Tibial nerve (tissue), 4 donors: Measurements from ENCODE around the gene OVOL1. TPM values are rescaled to one million over a fixed set of nuclear protein-coding genes. Genes with fewer than 3 reads are reported as not detected.

Source experiments
- DNase-seq, 2 donors: peaks; one replicate each; pipeline ENCODE4 v3.0.0-alpha.2; 2019; ENCODE audit warnings: low spot score in 2 of 2
- H3K27ac ChIP-seq, 4 donors: fragments of 200-600 bp; sonication (generic) in 3 of 4; one replicate each; pipeline ENCODE4 v1.5.1; 2017 to 2019; ENCODE audit warnings: mild to moderate bottlenecking in 1 of 4
- H3K27me3 ChIP-seq, 2 donors: fragments of 200-600 bp; sonication (generic) in 1 of 2; one replicate each; pipeline versions ENCODE4 v1.5.1 to v1.6.0; 2017 to 2019
- H3K36me3 ChIP-seq, 3 donors: fragments of 200-600 bp; sonication (generic); one replicate each; pipeline ENCODE4 v1.5.1; 2018 to 2019
- H3K4me1 ChIP-seq, 4 donors: fragments of 200-600 bp; sonication (generic) in 3 of 4; one replicate each; pipeline ENCODE4 v1.5.1; 2017 to 2019
- H3K4me3 ChIP-seq, 4 donors: fragments of 200-600 bp; sonication (generic) in 3 of 4; one replicate each; pipeline ENCODE4 v1.5.1; 2017 to 2019; ENCODE audit warnings: mild to moderate bottlenecking in 1 of 4, moderate library complexity in 1 of 4
- H3K9me3 ChIP-seq, 4 donors: fragments of 200-600 bp; sonication (generic) in 3 of 4; one replicate each; pipeline ENCODE4 v1.5.1; 2017 to 2019
- EP300 ChIP-seq, 2 donors: sonication (generic); formaldehyde crosslinking; IDR thresholded peaks; one replicate each; pipeline ENCODE4 v1.6.1; 2017; ENCODE audit warnings: antibody characterized with exemption in 2 of 2, mild to moderate bottlenecking in 1 of 2
- POLR2A ChIP-seq, 2 donors: fragments of 450-650 bp; IDR thresholded peaks; one replicate each; pipeline ENCODE4 v1.6.1; 2017; ENCODE audit warnings: antibody characterized with exemption in 2 of 2, mild to moderate bottlenecking in 2 of 2, moderate library complexity in 2 of 2
- WGBS, 2 donors: methylation state at CpG; one replicate each; pipeline ENCODE4 v1.1.5; 2018; 5-methylcytosine and 5-hydroxymethylcytosine counted together
- total RNA-seq, 4 donors: library from RNA; depleted of rRNA; stranded (reverse); fragments of >200 nt; gene quantifications; one replicate each; pipeline ENCODE4 v1.1.0, GENCODE V29; 2016
- TF ChIP-seq, protein P1 (sequence below), 5 experiments: fragments of 200-600 bp in 3 of 5; fragments of 450-650 bp in 2 of 5; sonication (generic) in 3 of 5; IDR thresholded peaks; one replicate each; pipeline ENCODE4 v1.5.1; 2016 to 2019; ENCODE audit warnings: antibody characterized with exemption in 5 of 5, mild to moderate bottlenecking in 3 of 5, moderate library complexity in 2 of 5

The OVOL1 gene
- total RNA-seq, 4 donors from 2014 or later: not detected

- 71 to 73% methylated on average over 18 of the region's 18 CpGs for WGBS, 2 donors
- no peak overlapping the region for H3K27ac ChIP-seq
- no peak overlapping the region for H3K4me3 ChIP-seq
- no peaks in the 10 kb centered on the region for H3K4me1 ChIP-seq
- DNase-seq: no peak
- TF ChIP-seq POLR2A (IDR thresholded peaks at IDR 0.05): no peak
- TF ChIP-seq EP300 (IDR thresholded peaks at IDR 0.05): no peak
- TF ChIP-seq, protein P1, sequence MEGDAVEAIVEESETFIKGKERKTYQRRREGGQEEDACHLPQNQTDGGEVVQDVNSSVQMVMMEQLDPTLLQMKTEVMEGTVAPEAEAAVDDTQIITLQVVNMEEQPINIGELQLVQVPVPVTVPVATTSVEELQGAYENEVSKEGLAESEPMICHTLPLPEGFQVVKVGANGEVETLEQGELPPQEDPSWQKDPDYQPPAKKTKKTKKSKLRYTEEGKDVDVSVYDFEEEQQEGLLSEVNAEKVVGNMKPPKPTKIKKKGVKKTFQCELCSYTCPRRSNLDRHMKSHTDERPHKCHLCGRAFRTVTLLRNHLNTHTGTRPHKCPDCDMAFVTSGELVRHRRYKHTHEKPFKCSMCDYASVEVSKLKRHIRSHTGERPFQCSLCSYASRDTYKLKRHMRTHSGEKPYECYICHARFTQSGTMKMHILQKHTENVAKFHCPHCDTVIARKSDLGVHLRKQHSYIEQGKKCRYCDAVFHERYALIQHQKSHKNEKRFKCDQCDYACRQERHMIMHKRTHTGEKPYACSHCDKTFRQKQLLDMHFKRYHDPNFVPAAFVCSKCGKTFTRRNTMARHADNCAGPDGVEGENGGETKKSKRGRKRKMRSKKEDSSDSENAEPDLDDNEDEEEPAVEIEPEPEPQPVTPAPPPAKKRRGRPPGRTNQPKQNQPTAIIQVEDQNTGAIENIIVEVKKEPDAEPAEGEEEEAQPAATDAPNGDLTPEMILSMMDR (IDR thresholded peaks at IDR 0.05): no peak
- no peaks in the 10 kb centered on the region for H3K36me3 ChIP-seq
- H3K27me3 ChIP-seq: peaks cover 2 to 93% of the 10 kb centered on the region in 2 donors
- H3K9me3 ChIP-seq: no peaks in the 10 kb centered on the region
These were observed 14.5 kb downstream of the OVOL1 start for GRCh38 chr11:65801153-65801987.

DNA sequence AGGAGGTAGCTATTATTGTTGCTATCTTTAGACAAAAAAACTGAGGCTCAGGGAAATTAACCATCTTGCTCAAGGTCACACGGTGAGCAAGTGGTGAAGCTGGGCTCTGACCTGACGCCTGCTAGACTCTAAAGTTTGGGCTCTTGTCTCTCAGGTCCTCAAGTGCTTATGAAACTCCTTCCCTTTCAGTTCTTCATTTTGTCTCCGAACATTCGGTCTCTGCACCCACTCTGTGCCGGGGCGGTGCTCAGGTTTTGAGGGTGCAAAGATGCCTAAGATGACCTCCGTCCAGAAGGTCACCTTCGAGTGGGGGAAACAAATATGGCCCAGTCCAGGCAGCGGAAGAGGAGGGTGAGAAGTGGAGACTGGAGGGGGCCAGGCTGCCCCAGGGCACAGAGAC lies 16.0 kb downstream of the OVOL1 start:
- 73 to 76% methylated on average over 9 of the region's 9 CpGs for WGBS, 2 donors
- Histone ChIP-seq H3K9me3 (no peaks in the 10 kb centered on the region), H3K36me3 (no peaks in the 10 kb centered on the region), H3K27ac (no peak overlapping the region), H3K4me1 (no peaks in the 10 kb centered on the region), H3K27me3 (peaks cover 2 to 83% of the 10 kb centered on the region in 2 donors), H3K4me3 (no peak overlapping the region)
- no peak for TF ChIP-seq POLR2A (IDR thresholded peaks at IDR 0.05)
- TF ChIP-seq, protein P1 (IDR thresholded peaks at IDR 0.05): no peak
- TF ChIP-seq EP300 (IDR thresholded peaks at IDR 0.05): no peak
- no peak for DNase-seq

GRCh38 chr11:65803797-65804492 lies 17.1 kb downstream of the OVOL1 start:
- DNase-seq: no peak
- TF ChIP-seq POLR2A (IDR thresholded peaks at IDR 0.05) (no peak), EP300 (IDR thresholded peaks at IDR 0.05) (no peak)
- TF ChIP-seq, protein P1 (IDR thresholded peaks at IDR 0.05): no peak
- Histone ChIP-seq H3K4me1 (no peaks in the 10 kb centered on the region), H3K27ac (no peak overlapping the region), H3K4me3 (no peak overlapping the region), H3K27me3 (peaks cover 2 to 72% of the 10 kb centered on the region in 2 donors), H3K9me3 (no peaks in the 10 kb centered on the region), H3K36me3 (no peaks in the 10 kb centered on the region)
- 61 to 62% methylated on average over 21 of the region's 21 CpGs for WGBS, 2 donors

DNA sequence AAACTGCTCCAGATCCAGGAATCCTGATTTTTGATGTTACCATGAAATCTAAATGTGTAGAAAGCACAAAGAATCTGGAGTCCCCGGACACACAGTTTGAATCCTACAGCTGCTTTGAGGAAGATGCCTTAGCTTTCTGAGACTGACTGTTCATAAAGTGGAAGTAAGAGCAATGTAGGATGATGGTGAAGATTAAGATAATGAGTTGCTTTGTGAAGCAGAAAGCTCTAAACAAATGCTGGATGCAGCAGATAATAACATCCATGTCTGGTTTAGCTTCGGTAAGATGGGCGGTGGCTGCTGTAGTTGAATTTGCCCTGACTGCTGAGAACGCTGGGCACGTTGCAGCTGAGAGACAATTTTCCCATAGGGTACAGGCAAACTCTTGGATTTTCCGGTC lies 20.1 kb downstream of the OVOL1 start:
- H3K4me1 ChIP-seq: no peaks in the 10 kb centered on the region
- H3K4me3 ChIP-seq: no peak overlapping the region
- no peaks in the 10 kb centered on the region for H3K36me3 ChIP-seq
- peaks cover 2 to 44% of the 10 kb centered on the region in 2 donors for H3K27me3 ChIP-seq
- no peak overlapping the region for H3K27ac ChIP-seq
- no peak for TF ChIP-seq EP300 (IDR thresholded peaks at IDR 0.05)
- TF ChIP-seq, protein P1 (IDR thresholded peaks at IDR 0.05): no peak
- no peak for TF ChIP-seq POLR2A (IDR thresholded peaks at IDR 0.05)
- WGBS, 2 donors: 43 to 46% methylated on average over 6 of the region's 6 CpGs
- no peak for DNase-seq
- H3K9me3 ChIP-seq: no peaks in the 10 kb centered on the region
